ENCODE data around the gene PSTPIP1. TPM values are rescaled to one million over a fixed set of nuclear protein-coding genes. Genes with fewer than 3 reads are reported as not detected.
A peak's percentile ranks its signal among the peaks of the same experiment; 100 is the strongest.

PSTPIP1 gene
- total and polyA plus RNA-seq, 7 donors = 2.1 to 14.3 (median 7.4) TPM

DNA sequence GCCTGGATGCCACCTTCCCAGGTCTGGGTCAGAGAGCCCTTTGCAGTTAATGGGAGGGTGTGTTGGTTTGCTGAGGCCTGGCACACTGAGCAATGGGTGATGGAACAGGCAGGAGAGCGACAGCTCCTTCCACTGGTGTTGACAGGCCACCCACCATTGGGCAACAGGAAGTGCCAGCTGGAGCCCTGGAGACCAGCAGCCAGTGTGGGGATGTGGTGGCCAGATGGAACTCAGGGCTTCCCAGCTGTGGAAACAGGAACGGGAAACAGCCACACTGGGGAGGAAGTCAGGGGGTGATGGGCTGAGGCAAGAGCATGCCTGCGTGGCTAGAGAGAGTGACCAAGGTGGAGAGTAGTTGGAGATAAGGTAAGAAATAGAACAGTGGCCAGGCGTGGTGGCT, 9.3 kb downstream of the PSTPIP1 start:
- DNase-seq = peak; percentile 84
- 73 to 91% methylated on average over 4 of the region's 4 CpGs for WGBS, 2 donors
- H3K27me3 ChIP-seq = no peaks in the 10 kb centered on the region
- no peaks in the 10 kb centered on the region for H3K36me3 ChIP-seq
- H3K9me3 ChIP-seq = no peaks in the 10 kb centered on the region
- H3K27ac ChIP-seq = peak overlapping the region in 1 of 4 donors; percentile 40
- intact Hi-C loops (cut with DNase I) = no loop called here
- no peaks in the 10 kb centered on the region for H3K4me1 ChIP-seq
- no peak overlapping the region for H3K4me3 ChIP-seq
- TF ChIP-seq EP300 (IDR thresholded peaks at IDR 0.05) (peak in 1 of 4 donors; percentile 23), POLR2AphosphoS5 (IDR thresholded peaks at IDR 0.05) (peak in 3 of 4 donors; percentile 57 to 76 (median 63)), POLR2A (IDR thresholded peaks at IDR 0.05) (no peak)
- TF ChIP-seq, protein P1, sequence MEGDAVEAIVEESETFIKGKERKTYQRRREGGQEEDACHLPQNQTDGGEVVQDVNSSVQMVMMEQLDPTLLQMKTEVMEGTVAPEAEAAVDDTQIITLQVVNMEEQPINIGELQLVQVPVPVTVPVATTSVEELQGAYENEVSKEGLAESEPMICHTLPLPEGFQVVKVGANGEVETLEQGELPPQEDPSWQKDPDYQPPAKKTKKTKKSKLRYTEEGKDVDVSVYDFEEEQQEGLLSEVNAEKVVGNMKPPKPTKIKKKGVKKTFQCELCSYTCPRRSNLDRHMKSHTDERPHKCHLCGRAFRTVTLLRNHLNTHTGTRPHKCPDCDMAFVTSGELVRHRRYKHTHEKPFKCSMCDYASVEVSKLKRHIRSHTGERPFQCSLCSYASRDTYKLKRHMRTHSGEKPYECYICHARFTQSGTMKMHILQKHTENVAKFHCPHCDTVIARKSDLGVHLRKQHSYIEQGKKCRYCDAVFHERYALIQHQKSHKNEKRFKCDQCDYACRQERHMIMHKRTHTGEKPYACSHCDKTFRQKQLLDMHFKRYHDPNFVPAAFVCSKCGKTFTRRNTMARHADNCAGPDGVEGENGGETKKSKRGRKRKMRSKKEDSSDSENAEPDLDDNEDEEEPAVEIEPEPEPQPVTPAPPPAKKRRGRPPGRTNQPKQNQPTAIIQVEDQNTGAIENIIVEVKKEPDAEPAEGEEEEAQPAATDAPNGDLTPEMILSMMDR (IDR thresholded peaks at IDR 0.05) = no peak

DNA sequence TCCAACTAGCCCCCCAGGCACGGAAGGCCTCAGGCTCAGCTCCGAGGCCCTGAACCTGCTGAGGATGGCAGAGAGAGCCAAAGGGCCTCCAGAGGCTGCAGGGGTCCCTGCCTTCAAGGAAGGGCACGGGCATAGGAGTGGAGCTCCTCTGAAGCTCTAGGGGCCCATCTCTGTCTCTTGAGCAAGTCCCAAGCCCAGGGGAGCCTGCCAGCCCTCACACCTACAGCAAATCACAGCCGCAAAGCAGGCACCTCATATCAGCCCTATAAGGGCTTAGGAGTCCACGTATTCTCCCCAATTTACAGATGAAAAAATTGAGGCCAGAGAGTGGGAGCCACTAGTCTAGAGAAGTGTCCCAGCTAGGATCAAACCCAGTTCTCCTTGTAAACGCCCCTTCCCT, 14.2 kb downstream of the PSTPIP1 start:
- intact Hi-C loops (cut with DNase I) = no loop called here
- H3K36me3 ChIP-seq = no peaks in the 10 kb centered on the region
- no peaks in the 10 kb centered on the region for H3K9me3 ChIP-seq
- no peak for TF ChIP-seq POLR2A (IDR thresholded peaks at IDR 0.05)
- no peak for TF ChIP-seq EP300 (IDR thresholded peaks at IDR 0.05)
- TF ChIP-seq POLR2AphosphoS5 (IDR thresholded peaks at IDR 0.05) = no peak
- TF ChIP-seq, protein P1 (IDR thresholded peaks at IDR 0.05) = no peak
- no peak overlapping the region for H3K4me3 ChIP-seq
- 90 to 91% methylated on average over 6 of the region's 6 CpGs for WGBS, 2 donors
- H3K4me1 ChIP-seq = no peaks in the 10 kb centered on the region
- H3K27ac ChIP-seq = no peak overlapping the region
- H3K27me3 ChIP-seq = no peaks in the 10 kb centered on the region
- DNase-seq = no peak

DNA sequence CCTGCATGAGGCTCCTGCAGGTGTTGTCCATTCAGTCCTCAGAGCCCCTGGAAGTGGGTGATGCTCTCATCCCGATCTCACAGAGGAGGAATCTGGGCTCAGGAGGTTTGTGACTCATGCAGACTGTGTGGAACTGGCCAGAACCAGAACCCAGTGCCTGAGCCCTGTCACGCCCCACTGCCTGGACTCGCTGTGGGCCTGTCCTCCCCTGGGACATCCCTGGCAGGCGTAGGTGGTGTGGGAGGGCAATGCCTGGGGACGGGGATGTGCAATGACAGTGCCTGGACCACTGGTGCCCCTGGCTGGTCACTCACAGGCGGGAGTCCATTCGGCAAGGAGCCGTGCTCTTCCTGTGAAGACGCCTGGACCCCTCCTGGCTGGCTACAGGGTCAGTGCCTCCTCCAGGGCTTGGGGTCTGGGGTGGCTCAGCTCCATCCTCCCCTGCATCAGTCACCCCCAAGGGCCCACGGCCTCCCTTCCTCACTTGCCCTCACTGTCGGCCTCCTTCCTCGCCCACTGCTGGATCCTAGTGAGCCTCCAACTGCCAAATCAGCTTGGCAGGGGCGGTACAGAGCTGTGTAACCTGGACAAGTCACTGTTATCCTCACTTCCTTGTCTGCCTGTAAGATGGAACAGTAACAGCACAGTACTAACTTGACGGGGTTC, 14.9 kb downstream of the PSTPIP1 start:
- no peak for TF ChIP-seq POLR2AphosphoS5 (IDR thresholded peaks at IDR 0.05)
- TF ChIP-seq, protein P1 (IDR thresholded peaks at IDR 0.05) = no peak
- no peak for TF ChIP-seq EP300 (IDR thresholded peaks at IDR 0.05)
- no peak for TF ChIP-seq POLR2A (IDR thresholded peaks at IDR 0.05)
- Histone ChIP-seq H3K36me3 (no peaks in the 10 kb centered on the region), H3K9me3 (no peaks in the 10 kb centered on the region), H3K27me3 (no peaks in the 10 kb centered on the region), H3K4me1 (no peaks in the 10 kb centered on the region), H3K27ac (no peak overlapping the region), H3K4me3 (no peak overlapping the region)
- DNase-seq = no peak
- 64 to 80% methylated on average over 14 of the region's 14 CpGs for WGBS, 2 donors
- intact Hi-C loops (cut with DNase I) = no loop called here

DNA sequence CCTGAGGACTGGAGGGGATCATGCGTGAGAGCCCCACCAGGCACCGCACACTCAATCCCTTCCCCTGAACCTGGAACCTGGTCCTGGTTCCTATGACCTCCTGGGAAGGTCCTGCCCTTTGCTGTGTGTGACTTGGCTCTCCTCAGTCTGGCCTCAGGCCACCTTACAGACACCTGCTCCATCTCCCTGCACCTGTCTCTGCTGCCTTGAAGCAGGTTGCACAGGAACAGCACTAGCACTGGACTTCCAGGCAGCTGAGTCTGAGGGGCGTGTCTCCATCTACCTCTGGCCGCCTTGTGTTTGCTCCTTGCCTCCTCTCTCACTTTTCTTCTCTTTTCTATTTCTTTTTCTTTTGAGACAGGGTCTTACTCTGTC, 15.4 kb downstream of the PSTPIP1 start:
- H3K4me1 ChIP-seq = no peaks in the 10 kb centered on the region
- H3K27ac ChIP-seq = no peak overlapping the region
- H3K36me3 ChIP-seq = no peaks in the 10 kb centered on the region
- no peaks in the 10 kb centered on the region for H3K27me3 ChIP-seq
- intact Hi-C loops (cut with DNase I) = no loop called here
- TF ChIP-seq, protein P1 (IDR thresholded peaks at IDR 0.05) = no peak
- TF ChIP-seq POLR2AphosphoS5 (IDR thresholded peaks at IDR 0.05) (no peak), POLR2A (IDR thresholded peaks at IDR 0.05) (no peak), EP300 (IDR thresholded peaks at IDR 0.05) (no peak)
- 22 to 67% methylated on average over 4 of the region's 4 CpGs for WGBS, 2 donors
- no peak overlapping the region for H3K4me3 ChIP-seq
- DNase-seq = no peak
- H3K9me3 ChIP-seq = no peaks in the 10 kb centered on the region

DNA sequence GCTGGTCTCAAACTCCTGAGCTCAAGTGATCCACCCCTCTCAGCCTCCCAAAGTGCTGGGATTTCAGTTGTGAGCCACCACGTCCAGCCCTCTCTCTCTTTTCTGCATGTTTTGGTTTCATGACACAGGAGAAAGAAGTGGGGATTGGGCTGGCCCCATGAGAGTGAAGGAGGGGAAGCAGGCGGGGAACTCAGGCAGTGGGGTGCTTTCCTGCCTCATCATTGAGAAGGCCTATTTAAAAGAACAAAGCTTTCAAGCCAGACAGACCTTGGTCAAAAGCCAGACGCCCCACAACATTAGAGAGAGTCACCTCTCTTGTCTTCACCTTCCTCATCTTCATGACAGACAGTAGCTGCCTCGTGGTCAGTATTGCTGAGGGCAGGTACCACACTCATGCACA, 15.9 kb downstream of the PSTPIP1 start:
- intact Hi-C loops (cut with DNase I) = no loop called here
- Histone ChIP-seq H3K4me3 (no peak overlapping the region), H3K9me3 (no peaks in the 10 kb centered on the region), H3K4me1 (no peaks in the 10 kb centered on the region), H3K36me3 (no peaks in the 10 kb centered on the region), H3K27ac (no peak overlapping the region), H3K27me3 (no peaks in the 10 kb centered on the region)
- WGBS, 2 donors = 70 to 90% methylated on average over 4 of the region's 4 CpGs
- TF ChIP-seq EP300 (IDR thresholded peaks at IDR 0.05) = no peak
- TF ChIP-seq, protein P1 (IDR thresholded peaks at IDR 0.05) = no peak
- no peak for TF ChIP-seq POLR2AphosphoS5 (IDR thresholded peaks at IDR 0.05)
- TF ChIP-seq POLR2A (IDR thresholded peaks at IDR 0.05) = no peak
- DNase-seq = no peak

All from sigmoid colon (tissue), 7 donors.